IPS DF 4.7 (cell line): ENCODE data around the gene DDX50.
"Not testable (repeated sequence)": the region's sequence is repeated elsewhere in the genome, so short reads cannot be mapped to it uniquely, and the experiment has no call there.

Source experiments
- DNase-seq: peaks from one replicate; pipeline ENCODE4 v3.0.0-alpha.2; 2013; ENCODE audit warnings: low spot score; ENCODE audit errors: extremely low read depth

The DDX50 gene

DNA sequence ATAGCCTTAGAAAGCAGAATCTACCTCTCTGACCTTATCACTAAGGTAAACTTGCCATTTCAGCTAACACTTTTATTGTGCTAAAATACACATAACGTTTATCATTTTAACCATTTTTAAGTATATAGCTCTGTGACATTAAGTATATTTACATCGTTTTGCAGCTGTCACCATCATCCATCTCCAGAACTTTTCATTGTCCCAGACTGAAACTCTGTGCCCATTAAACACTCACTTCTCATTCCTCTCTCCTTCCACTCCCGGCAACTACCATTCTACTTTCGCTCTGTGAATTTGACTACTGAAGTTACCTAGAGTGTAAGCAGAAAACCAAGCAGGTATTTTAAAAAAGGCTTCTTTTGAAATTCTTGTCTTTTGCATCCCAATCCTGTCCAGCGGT, 1.3 kb downstream of the DDX50 start:
- DNase-seq: no peak

DNA sequence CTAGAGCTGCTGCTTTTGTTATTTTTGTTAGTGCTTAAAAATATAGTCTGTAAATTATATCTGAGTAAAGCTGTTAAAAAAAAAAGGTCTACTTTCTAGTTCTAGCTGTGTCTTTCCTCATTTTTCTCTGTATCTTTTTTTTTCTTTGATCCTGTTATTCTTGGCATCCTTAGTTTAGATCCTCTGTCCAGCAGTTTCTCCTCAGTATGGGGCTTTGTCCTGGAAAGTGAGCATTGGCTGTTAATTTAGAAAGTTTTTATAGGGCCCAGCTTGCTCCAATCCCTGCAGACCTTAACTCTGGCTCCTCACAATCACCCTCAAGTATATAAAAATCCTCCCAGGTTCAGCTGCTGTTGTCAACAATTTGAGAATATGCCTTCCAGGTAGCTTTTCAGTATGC, 23.5 kb downstream of the DDX50 start:
- no peak for DNase-seq

DNA sequence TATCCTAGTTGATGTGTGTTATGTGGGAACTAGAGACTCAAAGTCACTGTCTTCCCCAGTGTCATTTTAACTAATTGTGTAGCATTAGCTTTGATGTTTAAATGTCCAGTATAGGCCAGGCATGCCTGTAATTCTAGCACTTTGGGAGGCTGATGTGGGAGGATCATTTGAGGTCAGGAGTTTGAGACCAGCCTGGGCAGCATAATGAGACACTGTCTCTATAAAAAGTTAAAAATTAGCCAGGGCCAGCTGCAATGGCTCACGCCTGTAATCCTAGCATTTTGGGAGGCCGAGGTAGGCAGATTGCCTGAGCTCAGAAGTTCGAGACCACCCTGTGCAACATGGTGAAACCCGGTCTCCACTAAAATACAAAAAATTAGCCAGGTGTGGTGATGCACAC, 24.4 kb downstream of the DDX50 start:
- DNase-seq: no peak

DNA sequence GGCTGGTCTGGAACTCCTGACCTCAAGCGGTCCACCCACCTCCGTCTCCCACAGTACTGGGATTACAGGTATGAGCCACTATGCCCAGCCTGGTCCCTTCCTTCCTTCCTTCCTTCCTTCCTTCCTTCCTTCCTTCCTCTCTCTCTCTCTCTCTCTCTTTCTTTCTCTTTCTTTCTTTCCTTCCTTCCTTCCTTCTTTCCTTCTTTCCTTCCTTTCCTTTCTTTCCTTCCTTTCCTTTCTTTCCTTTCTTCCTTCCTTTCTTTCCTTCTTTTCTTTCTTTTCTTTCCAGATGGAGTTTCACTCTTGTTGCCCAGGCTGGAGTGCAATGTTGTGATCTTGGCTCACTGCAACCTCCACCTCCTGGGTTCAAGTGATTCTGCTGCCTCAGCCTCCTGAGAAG, 28.0 kb downstream of the DDX50 start:
- not testable (repeated sequence) for DNase-seq

DNA sequence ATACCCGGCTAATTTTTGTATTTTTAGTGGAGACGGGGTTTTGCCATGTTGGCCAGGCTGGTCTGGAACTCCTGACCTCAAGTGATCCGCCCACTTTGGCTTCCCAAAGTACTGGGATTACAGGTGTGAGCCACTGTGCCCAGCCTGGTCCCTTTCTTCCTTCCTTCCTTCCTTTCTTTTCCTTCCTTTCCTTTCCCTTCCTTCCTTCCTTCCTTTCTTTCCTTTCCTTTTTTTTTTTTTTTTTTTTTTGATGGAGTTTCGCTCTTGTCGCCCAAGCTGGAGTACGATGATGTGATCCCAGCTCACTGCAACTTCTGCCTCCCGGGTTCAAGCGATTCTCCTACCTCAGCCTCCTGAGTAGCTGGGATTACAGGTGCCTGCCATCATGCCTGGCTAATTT, 28.8 kb downstream of the DDX50 start:
- DNase-seq: not testable (repeated sequence)

DNA sequence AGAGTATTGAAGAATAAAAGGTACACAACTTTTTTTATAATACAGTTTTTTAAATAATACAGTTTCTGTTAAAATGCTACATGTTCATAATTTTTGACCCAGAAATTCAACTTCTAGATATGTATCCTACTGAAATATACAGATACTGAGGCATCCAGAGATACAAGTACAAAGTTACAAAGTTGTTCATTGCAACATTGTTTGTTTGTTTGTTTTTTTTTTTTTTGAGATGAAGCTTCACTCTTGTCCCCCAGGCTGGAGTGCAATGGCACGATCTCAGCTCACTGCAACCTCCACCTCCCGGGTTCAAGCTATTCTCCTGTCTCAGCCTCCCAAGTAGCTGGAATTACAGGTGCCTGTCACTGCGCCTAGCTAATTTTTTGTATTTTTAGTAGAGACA, 31.7 kb downstream of the DDX50 start:
- not testable (repeated sequence) for DNase-seq

DNA sequence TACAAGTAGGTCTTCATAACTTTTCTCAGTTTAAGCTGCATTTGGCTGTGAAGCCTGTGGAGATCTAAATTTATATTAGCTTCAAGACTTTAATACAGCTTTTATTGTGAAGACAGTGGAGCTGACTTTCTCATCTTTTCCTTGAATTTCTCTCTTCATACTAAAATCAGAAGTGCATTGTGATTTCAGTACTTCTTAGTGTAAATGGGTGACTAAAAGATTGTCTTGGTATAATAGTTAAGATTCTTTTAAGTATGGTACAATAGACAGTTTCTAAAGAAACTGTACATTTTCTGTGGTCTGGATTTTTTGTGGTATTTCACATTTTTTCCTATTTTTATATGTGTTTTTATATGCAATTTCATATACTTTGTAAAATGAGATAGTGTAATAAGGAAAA, 33.9 kb downstream of the DDX50 start:
- DNase-seq: no peak

DNA sequence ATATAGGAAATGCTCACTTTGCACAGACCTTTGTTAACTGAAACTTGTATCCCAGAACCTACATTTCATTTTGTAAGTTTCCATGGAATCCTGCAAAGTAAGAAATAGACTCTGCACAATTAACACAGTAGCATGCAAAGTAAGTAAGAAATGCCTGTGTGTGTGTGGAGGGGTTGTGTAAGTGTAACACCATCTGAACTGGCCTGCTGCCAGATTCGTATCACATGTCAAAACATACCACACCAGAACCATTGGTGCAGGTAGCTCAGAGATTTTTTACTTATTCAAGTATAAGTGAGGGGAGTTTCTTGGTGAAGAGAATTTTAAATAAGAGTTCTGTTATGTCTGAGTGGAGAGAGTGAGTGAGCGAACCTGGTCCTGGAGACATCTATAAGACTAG, 37.0 kb downstream of the DDX50 start:
- DNase-seq: no peak

DNA sequence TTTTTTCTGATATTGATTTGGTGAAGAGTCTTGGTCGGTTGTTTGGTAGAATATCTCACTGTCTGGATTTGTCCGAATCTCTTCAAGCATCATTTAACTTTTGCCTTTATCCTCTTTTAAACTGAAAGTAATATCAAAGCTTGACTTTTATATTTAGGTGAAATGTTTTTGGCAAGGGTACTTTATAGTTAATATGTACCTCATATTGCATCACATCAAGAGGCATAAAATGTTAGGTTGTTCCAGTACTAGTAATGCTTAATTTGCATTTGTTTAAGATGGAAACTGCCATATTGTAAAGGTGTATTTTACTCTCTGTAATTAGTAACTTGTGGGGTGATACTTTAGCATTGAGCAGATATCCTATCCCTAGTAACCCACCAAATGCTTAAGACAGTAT, 37.8 kb downstream of the DDX50 start:
- DNase-seq: no peak

DNA sequence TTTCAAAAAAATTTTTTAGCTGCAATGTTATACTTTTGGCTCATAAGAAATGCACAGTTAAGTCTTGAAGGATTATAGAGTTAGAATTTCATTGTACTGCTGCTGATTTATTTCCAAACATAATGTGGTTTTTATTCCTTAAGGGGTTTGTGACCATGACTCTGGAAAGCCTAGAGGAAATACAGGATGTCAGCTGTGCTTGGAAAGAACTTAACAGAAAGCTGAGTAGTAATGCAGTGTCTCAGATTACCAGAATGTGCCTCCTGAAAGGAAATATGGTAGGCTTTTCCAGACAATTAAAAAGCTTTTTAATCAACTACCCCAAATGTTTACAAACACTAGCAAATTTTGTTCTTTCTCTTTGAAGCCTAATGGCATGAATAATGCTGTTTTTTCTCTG, 39.8 kb downstream of the DDX50 start:
- not testable (repeated sequence) for DNase-seq

DNA sequence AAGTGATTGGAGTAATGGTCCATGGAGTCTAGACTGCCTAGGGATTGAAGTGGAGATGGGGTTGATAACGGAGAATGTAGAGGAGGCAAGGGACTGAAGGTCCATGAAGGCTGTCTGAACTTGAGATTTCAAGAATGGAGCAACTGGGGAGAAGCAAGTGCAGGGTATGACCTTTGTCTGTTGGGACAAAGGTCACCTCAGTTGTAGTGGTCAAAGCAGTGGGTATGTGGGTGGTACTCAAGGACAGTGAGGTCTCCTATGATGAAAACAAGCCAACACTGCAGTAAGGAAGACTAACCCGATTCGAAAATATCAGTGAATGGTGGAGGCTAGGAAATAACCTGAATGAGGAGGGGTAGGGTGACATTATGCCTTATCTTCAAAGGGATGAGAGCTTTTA, 49.5 kb downstream of the DDX50 start:
- DNase-seq: no peak

DNA sequence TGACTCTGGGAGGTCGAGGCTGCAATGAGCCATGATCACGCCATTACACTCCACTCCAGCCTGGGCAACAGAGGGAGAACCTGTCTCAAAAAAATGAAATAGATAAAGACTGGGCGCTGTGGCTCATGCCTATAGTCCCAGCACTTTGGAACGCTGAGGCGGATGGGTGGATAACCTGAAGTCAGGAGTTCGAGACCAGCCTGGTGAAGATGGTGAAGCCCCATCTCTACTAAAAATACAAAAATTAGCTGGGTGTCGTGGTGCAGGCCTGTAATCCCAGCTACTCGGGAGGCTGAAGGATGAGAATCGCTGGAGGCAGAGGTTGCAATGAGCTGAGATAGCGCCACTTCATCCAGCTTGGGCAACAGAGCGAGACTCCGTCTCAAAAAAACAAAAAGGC, 53.8 kb downstream of the DDX50 start:
- DNase-seq: no peak

DNA sequence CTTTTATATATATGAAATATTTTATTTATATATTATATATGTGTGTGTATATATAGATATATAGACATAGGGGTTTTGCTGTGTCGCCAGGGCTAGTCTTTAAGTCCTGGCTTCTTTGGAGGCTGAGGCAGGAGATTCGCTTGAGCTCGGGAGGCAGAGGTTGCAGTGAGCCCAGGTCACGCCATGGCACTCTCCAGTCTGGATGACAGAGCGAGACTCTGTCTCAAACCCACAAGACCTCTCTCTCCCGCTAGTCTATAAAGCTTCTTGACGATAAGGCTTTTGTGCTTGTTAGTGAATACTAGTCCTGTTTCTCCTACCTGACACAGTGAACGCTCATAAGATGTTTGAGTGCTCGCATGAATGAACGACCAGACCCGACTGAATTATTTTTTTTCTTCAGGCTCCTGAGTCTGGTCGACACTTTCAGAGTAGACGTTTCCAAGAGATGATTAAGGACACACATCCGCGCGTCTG, 54.3 kb downstream of the DDX50 start:
- DNase-seq: no peak

DNA sequence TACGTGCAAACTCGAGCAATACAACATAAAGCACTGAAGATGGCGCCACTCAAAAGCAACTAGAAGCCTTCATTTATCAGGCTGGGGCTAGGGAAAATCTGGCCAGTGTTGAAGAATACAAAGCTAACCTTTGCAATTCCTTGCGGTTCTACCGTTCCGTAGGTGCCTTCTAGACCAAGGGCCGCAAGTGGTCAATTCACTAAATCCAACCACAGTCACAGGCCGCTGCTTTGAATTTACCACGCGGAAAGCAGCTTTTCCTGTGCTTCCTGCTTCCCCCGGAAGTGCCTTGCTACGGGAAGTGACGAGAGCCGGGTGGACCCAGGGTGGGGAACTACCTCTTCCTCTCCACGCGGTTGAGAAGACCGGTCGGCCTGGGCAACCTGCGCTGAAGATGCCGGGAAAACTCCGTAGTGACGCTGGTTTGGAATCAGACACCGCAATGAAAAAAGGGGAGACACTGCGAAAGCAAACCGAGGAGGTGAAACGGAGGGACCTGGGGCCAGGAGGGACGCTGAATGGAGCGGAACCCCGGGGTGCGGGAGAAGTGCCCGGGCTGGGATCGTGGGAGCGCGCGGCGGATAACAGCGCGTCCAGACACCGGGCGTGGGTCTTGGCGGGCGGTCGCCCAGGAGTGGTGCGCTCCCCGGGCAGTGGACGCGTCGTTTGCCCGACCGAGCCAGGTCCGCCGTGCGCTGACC, 54.9 kb downstream of the DDX50 start, which contains the start of gene DDX21:
TSS of gene DDX21 (plus strand) at position 339 of the 701 bp plus-strand sequence. CDS start at position 395, 56 bp downstream.
- DNase-seq: peak; percentile 60

DNA sequence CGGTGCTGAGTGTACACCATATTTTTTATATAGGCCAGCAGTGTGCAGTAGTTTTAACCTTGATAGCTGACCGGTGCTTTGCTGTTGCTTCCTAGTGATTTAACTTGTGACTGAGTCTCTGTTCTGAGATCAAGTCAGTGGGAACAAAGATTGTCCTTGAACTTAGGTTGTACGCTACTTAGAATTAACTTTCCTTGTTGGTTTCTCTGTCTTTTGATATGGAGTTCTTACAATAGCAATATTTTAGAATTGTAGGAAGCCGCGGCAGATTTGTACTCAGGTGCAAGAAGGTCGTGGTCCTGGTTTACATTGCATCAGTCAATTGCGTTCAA, 56.1 kb downstream of the DDX50 start:
- DNase-seq: no peak

DNA sequence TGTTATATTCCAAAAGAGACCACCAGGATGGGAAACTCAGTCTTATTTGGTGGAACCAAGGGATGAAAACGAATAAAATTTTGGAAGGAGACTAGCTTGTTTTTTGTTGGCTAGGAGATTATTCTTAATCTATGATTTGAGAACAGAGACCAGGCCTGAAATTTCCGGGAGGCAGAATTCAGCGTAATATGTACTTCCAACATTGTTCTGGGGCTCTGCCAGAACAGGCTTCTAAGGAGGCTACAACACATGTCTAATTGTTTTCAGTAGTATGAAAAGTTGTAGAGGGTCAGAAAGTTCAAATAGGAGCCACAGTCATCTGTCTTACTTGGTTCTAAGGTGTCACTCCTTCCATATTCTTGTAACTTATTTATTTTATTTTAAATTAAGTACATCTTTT, 56.5 kb downstream of the DDX50 start:
- no peak for DNase-seq

DNA sequence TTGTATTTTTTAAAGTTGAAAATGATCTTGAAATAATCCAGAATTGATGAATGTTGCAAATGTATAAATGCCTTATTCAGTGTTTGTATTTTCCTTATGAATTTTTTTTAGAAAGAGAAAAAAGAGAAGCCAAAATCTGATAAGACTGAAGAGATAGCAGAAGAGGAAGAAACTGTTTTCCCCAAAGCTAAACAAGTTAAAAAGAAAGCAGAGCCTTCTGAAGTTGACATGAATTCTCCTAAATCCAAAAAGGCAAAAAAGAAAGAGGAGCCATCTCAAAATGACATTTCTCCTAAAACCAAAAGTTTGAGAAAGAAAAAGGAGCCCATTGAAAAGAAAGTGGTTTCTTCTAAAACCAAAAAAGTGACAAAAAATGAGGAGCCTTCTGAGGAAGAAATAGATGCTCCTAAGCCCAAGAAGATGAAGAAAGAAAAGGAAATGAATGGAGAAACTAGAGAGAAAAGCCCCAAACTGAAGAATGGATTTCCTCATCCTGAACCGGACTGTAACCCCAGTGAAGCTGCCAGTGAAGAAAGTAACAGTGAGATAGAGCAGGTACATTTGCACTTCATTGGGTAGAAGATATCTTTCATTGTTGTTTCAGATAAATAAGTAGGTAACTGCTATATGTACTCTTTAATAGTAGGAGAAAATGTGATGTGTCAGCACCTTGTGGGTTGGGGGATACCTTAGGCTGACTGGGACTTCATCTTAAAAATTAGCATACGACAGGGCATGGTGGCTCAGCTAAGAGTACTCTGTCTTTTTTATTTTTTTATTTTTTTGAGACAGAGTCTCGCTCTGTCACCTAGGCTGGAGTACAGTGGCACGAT, 58.8 kb downstream of the DDX50 start:
- no peak for DNase-seq

DNA sequence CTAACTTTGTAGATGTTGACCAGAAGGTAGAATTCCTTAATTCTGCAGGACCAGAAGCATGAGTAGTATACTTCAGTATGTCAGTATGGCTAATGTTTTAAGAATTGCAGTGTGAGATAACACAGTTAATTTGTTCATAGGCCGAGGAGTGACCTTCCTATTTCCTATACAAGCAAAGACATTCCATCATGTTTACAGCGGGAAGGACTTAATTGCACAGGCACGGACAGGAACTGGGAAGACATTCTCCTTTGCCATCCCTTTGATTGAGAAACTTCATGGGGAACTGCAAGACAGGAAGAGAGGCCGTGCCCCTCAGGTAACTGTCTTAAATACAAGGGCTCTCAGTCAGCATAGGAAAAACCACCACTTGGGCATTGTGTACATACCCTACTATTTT, 62.0 kb downstream of the DDX50 start:
- no peak for DNase-seq

DNA sequence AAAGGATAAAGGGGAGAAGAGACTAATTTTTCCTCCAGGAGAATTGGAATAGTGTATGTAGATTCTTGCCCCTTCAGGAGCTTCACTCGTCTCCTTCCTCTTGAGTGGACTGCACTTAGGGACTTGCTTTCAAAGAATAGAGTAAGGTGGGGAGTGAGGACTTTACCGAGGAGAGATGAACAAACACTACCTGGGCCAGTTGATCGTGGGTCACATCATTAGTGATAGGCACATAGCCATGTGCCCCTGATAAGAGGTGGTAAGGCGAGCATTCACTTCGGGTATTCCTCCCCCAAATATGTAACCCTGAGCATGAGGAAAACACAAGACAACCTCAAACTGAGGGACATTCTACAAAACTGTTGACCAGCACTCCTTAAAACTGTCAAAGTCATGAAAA, 72.9 kb downstream of the DDX50 start:
- DNase-seq: no peak

DNA sequence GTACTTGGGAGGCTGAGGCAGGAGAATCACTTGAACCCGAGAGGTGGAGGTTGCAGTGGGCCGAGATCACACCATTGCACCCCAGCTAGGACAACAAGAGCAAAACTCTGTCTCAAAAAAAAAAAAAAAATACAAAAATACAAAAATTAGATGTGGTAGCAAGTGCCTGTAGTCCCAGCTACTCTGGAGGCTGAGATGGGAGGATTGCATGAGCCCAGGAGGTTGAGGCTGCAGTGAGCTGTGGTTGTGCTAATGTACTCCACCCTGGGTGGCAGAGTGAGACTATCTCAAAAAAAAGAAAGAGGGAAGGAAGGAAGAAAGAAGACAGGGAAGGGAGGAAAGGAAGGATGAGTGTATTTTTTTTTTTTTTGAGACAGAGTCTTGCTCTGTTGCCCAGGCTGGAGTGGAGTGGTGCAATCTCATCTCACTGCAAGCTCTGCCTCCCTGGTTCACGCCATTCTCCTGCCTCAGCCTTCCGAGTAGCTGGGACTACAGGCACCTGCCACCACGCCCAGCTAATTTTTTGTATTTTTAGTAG, 74.9 kb downstream of the DDX50 start:
- not testable (repeated sequence) for DNase-seq

DNA sequence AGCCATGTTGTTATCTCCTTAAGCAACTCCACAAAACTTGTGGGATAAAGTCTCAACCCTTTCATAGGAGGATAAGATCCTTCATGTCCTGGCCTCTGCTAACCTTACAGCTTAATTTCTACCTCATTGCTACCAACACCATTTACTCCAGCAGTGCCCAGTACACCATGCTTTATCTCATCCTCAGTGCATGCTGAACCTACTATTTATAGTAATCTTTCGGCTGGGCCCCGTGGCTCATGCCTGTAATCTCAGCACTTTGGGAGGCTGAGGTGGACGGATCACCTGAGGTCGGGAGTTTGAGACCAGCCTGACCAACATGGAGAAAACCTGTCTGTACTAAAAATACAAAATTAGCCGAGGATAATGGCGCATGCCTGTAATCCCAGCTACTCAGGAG, 78.6 kb downstream of the DDX50 start:
- not testable (repeated sequence) for DNase-seq

DNA sequence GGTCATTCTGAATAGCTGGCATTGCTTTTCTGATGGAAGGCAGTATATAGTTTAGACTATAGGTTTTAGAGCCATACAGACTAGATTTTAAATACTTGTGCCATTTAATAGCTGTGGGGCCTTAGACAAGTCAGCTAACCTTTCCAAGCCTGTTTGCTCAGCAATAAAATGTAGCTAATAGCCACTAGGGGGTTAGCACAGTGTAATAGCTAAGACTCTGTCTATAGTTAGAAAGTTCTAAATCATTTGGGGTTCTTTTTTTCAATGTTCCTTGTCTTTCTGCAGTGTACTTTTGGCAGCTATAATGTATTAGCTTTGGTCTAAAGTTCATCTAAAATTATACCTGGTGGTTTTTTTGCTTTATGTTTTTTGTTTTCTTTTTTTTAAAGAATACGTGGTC, 80.0 kb downstream of the DDX50 start:
- DNase-seq: no peak

DNA sequence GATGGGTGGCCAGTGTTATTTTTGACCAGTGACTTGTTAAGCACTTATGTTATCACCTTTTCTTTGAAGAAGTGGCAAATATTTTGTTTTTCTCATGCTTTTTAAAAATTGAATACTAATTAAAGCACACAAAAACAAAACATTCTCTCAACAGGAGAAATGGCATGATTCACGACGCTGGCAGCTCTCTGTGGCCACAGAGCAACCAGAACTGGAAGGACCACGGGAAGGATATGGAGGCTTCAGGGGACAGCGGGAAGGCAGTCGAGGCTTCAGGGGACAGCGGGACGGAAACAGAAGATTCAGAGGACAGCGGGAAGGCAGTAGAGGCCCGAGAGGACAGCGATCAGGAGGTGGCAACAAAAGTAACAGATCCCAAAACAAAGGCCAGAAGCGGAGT, 81.3 kb downstream of the DDX50 start:
- DNase-seq: no peak
